Gastrocnemius medialis (tissue), 4 donors: ENCODE data around the gene TJP3. TPM values are rescaled to one million over a fixed set of nuclear protein-coding genes. Genes with fewer than 3 reads are reported as not detected.

Experiments
- ATAC-seq, 2 donors: fragments of 150-250 bp; one replicate each; pipeline ENCODE4 v1.9.1; 2016
- DNase-seq, 2 donors: peaks; one replicate each; pipeline ENCODE4 v3.0.0-alpha.2; 2019
- H3K27ac ChIP-seq, 4 donors: fragments of 200-600 bp; sonication (generic); 1 replicate in 1 of 4; 2 replicates in 3 of 4; pipeline ENCODE4 v1.5.1; 2016 to 2018; ENCODE audit warnings: mild to moderate bottlenecking in 2 of 4, moderate library complexity in 1 of 4
- H3K27me3 ChIP-seq, 3 donors: fragments of 200-600 bp; sonication (generic) in 2 of 3; 1 replicate in 1 of 3; 2 replicates in 2 of 3; pipeline versions ENCODE4 v1.5.1 to v1.6.0; 2016 to 2019; ENCODE audit warnings: mild to moderate bottlenecking in 1 of 3, moderate library complexity in 1 of 3
- H3K36me3 ChIP-seq, 2 donors: fragments of 200-600 bp; sonication (generic) in 1 of 2; one replicate each; pipeline ENCODE4 v1.5.1; 2017 to 2018
- H3K4me1 ChIP-seq, 2 donors: fragments of 200-600 bp; sonication (generic) in 1 of 2; one replicate each; pipeline ENCODE4 v1.5.1; 2016 to 2017; ENCODE audit warnings: mild to moderate bottlenecking in 2 of 2
- H3K4me3 ChIP-seq, 4 donors: fragments of 200-600 bp; sonication (generic) in 3 of 4; 1 replicate in 1 of 4; 2 replicates in 3 of 4; pipeline ENCODE4 v1.5.1; 2016 to 2019; ENCODE audit warnings: mild to moderate bottlenecking in 2 of 4
- H3K9me3 ChIP-seq, 3 donors: fragments of 200-600 bp; sonication (generic) in 2 of 3; 1 replicate in 1 of 3; 2 replicates in 2 of 3; pipeline ENCODE4 v1.5.1; 2016 to 2019
- POLR2A ChIP-seq, 2 donors: fragments of 450-650 bp; IDR thresholded peaks; one replicate each; pipeline ENCODE4 v1.6.1; 2017; ENCODE audit warnings: antibody characterized with exemption in 2 of 2, mild to moderate bottlenecking in 2 of 2, moderate library complexity in 2 of 2
- in situ Hi-C, 4 donors: fragments of 200-750 bp; cut with MboI; loops; one replicate each; pipeline versions ENCODE4 v1.15.0 to v1.8.0; 2017; ENCODE audit warnings: low sequenced_read_pairs in 4 of 4
- intact Hi-C: fragments of 100-400 bp; cut with DNase I; formaldehyde crosslinking; loops from one replicate; pipeline ENCODE4 v1.15.1; 2023; ENCODE audit warnings: low total_unique reads
- total RNA-seq, 4 donors: library from RNA; depleted of rRNA; stranded (reverse); fragments of >200 nt; gene quantifications; one replicate each; pipeline versions ENCODE4 v1.1.0 to v1.2.3, GENCODE V29; 2016
- TF ChIP-seq, protein P1 (sequence below), 5 experiments: fragments of 450-650 bp in 3 of 5; fragments of 200-600 bp in 2 of 5; sonication (generic) in 2 of 5; IDR thresholded peaks in 4 of 5; conservative IDR thresholded peaks in 1 of 5; 1 replicate in 4 of 5; 2 replicates in 1 of 5; pipeline ENCODE4 v1.5.1; 2016 to 2019; ENCODE audit warnings: antibody characterized with exemption in 5 of 5, mild to moderate bottlenecking in 3 of 5, moderate library complexity in 3 of 5

TJP3 gene
- total RNA-seq, 4 donors from 2014 or later: 0.67 to 3.7 (median 1.7) TPM

DNA sequence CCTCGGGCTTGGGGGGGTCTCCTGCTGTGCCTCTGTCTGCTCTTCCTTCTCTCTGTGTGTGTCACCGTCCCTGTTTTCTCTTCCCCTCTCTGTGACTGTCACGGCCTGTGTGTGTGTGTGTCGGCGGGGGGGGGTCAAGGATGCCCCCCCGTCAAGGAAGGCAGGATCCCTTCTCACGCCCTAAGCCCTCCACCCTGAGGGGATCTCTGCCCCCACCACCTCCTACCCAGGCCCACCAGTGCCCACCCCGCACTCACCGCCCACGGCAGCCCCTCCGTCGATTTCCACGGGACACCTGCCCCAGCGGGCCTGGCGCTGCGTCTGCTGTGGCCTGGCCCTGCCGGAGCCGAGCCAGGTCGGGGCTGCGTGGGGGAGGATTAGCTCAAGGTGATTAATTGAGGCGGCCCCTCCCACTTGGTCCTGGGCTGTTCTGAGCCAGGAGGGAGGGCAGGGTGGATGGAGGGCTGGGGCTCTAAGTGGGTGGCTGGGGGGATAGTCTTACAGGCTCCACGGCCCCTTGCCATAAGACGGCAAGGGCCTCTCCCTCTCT, 63.8 kb downstream of the TJP3 start, which contains the start of gene RAX2:
Gene RAX2, minus strand, starts transcription at position 323 of the 550 bp plus-strand sequence. CDS start 486 bp downstream, outside the sequence.
- in situ Hi-C loops: no loop called here
- H3K27me3 ChIP-seq: no peaks in the 10 kb centered on the region
- no peak for ATAC-seq

DNA sequence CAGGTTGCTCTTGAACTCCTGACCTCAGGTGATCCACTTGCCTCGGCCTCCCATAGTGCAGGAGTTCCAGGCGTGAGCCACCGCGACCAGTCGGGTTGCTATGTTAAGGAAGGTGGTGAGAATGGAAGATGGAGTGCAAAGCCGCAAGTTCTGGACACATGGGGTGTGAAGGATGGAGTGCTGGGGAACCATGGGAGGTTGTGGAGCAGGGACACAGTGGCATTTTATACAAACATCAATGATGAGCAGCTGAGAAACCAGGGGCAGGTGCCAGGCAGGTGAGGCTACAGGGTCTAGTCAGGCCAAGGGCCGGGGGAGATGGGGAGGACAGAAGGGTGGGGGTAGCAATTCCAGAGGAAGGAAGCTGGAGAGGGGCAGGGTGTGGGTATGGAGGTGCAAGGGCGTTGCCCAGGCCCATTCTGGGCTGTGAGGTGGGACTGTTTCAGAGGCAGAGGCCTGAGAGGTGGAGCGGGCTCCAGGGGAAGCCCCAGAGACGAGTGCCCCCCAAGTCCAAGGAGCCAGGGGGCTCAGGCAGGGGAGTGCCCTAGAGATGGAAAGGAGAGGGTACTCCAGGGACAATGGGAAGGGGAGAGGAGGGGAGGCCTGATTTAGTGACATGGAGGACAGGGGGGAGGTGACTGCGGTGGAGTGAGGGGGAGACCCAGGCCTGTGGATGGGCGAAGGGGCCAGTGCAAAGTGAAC, 65.8 kb downstream of the TJP3 start:
- Histone ChIP-seq H3K4me1 (no peaks in the 10 kb centered on the region), H3K9me3 (no peaks in the 10 kb centered on the region), H3K27ac (no peak overlapping the region), H3K4me3 (no peak overlapping the region), H3K36me3 (no peaks in the 10 kb centered on the region), H3K27me3 (peaks cover 0 to 2% (median 0%) of the 10 kb centered on the region in 3 donors)
- intact Hi-C loops (no loop called here), in situ Hi-C loops (no loop called here)
- TF ChIP-seq, protein P1, sequence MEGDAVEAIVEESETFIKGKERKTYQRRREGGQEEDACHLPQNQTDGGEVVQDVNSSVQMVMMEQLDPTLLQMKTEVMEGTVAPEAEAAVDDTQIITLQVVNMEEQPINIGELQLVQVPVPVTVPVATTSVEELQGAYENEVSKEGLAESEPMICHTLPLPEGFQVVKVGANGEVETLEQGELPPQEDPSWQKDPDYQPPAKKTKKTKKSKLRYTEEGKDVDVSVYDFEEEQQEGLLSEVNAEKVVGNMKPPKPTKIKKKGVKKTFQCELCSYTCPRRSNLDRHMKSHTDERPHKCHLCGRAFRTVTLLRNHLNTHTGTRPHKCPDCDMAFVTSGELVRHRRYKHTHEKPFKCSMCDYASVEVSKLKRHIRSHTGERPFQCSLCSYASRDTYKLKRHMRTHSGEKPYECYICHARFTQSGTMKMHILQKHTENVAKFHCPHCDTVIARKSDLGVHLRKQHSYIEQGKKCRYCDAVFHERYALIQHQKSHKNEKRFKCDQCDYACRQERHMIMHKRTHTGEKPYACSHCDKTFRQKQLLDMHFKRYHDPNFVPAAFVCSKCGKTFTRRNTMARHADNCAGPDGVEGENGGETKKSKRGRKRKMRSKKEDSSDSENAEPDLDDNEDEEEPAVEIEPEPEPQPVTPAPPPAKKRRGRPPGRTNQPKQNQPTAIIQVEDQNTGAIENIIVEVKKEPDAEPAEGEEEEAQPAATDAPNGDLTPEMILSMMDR (IDR thresholded peaks at IDR 0.05 in 4 of 5, conservative IDR thresholded peaks at IDR 0.05 in 1 of 5): no peak
- no peak for TF ChIP-seq POLR2A (IDR thresholded peaks at IDR 0.05)
- ATAC-seq: no peak
- no peak for DNase-seq

More for the DNA sequence above, 63.8 kb downstream of the TJP3 start, which contains the start of gene RAX2:
- Histone ChIP-seq H3K27ac (no peak within 1 kb of the TSS), H3K4me1 (no peaks in the 10 kb centered on the region), H3K9me3 (no peaks in the 10 kb centered on the region), H3K36me3 (peaks cover 0 to 19% of the 10 kb centered on the region in 2 donors), H3K4me3 (no peak within 1 kb of the TSS)
- intact Hi-C loops: no loop called here
- TF ChIP-seq POLR2A (IDR thresholded peaks at IDR 0.05): no peak
- TF ChIP-seq, protein P1 (IDR thresholded peaks at IDR 0.05 in 4 of 5, conservative IDR thresholded peaks at IDR 0.05 in 1 of 5): no peak
- DNase-seq: no peak

DNA sequence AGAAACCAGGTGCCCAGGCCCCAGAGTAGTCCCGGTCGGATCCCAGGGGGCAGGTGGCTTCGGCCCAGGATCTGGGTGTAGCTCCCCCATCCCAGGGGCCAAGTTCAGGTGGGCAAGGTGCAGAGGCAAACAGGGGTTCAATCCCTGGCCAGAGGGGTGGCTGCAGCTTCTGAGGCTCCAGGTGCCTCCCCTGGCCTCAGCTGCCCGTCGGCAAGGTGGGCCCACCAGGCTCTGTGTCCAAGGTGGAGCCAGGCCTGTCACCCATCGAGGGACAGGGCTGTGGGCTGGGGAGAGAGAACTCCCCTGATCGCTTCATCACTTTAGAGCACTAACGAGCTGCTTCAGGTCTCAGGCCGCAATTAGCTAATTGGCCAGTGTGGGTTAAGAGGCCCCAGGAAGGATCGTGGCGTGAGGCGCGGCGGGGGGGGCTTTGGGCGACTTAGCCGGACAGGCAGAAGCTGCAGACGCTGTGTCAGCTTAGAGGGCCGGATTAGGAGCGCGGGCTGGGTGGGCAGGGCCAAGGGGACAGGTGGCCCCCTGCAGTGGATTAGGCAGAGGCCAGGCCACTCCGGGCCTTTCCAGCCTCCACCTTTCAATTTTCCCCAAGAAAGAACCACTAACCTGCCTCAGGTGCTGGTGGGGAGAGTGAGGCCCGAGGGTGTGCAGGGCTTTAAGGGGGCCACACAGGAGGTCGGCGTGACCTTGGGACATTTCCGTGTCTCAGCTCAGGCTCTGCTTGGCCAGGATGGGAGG, 66.6 kb downstream of the TJP3 start:
- H3K27ac ChIP-seq: no peak overlapping the region
- H3K4me1 ChIP-seq: no peaks in the 10 kb centered on the region
- H3K27me3 ChIP-seq: peaks cover 0 to 2% (median 0%) of the 10 kb centered on the region in 3 donors
- in situ Hi-C loops: no loop called here
- H3K4me3 ChIP-seq: no peak overlapping the region
- intact Hi-C loops: no loop called here
- ATAC-seq (no peak), DNase-seq (no peak)
- H3K9me3 ChIP-seq: no peaks in the 10 kb centered on the region
- no peaks in the 10 kb centered on the region for H3K36me3 ChIP-seq
- no peak for TF ChIP-seq POLR2A (IDR thresholded peaks at IDR 0.05)
- TF ChIP-seq, protein P1 (IDR thresholded peaks at IDR 0.05 in 4 of 5, conservative IDR thresholded peaks at IDR 0.05 in 1 of 5): no peak

DNA sequence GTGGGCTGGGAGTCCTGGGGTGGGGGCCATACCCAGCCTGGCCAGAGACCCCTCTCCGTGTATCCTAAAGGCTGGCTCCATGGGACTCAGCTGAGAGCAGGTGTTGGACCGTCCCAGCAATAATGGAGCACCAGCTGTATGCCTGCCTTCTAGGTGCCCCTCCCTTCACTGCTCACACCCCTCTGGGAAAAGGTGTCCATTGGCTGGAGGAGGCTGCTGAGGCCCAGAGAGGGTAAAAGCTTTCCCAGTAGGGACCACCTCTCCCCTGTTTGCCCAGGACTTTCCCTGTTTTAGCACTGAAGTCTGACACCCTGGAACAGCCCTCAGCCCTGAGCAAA, 67.2 kb downstream of the TJP3 start:
- no peaks in the 10 kb centered on the region for H3K9me3 ChIP-seq
- TF ChIP-seq POLR2A (IDR thresholded peaks at IDR 0.05): no peak
- TF ChIP-seq, protein P1 (IDR thresholded peaks at IDR 0.05 in 4 of 5, conservative IDR thresholded peaks at IDR 0.05 in 1 of 5): no peak
- H3K27me3 ChIP-seq: peaks cover 0 to 2% (median 0%) of the 10 kb centered on the region in 3 donors
- no peaks in the 10 kb centered on the region for H3K36me3 ChIP-seq
- ATAC-seq: no peak
- H3K4me3 ChIP-seq: no peak overlapping the region
- H3K27ac ChIP-seq: no peak overlapping the region
- no peak for DNase-seq
- intact Hi-C loops (no loop called here), in situ Hi-C loops (no loop called here)
- H3K4me1 ChIP-seq: no peaks in the 10 kb centered on the region
